ENCODE measurements around the gene S100A10. TPM values are rescaled to one million over a fixed set of nuclear protein-coding genes. Genes with fewer than 3 reads are reported as not detected.

S100A10 gene
- total RNA-seq, 1 donor from 2014 or later, result 212 TPM

DNA sequence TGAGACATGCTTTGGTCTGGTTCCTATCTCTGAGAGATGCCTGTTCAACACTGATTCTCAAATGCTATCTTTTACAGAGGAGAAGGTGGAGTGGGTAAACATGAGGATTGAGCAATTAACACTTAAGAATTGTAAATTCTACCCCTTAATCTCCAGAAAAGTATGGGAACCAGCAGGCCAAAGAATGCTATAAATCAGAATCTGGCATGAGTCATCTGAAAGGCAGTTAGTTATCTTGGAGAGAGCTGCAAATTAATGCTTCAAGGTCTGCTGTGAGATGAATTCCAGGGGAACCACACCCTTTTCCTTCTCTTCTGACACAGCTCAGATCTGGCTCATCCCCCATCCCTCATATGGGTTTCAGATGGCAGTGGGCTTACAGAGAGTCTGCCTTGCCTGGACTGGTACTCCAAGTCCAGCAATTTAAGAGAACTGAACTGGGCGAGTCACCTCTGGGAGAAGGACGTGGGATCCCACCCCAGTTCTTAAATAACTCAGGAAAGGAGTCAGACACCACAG is 5.2 kb downstream of the S100A10 start:
- no peak for DNase-seq (ENCODE audit: low spot score)

DNA sequence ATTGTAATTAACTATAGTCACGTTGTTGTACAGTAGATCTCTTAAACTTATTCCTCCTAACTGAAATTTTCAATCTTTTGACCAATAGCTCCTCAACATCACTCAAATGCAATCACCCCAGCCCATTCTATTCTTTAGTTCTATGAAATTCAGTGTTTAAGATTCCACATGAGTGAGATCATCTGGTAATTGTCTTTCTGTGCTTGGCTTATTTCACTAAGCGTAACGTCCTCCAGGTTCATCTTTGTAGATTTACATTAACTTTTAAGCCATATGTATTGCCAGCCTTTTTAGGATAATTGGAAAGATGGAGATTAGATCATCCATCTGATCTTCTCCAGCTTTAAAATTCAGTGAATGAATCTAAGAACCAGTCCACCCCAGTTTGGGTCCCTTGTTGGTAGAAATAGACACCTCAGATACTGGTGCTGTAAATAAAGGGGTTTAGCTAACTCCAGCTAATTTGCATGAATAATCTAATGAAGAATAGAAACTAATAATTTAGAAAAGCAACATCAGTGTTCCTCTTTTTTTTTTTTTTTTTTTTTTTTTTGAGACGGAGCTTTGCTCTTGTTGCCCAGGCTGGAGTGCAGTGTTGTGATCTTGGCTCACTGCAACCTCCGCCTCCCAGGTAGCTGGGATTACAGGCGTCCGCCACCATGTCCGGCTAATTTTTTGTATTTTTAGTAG is 7.0 kb downstream of the S100A10 start:
- no peak for DNase-seq (ENCODE audit: low spot score)

DNA sequence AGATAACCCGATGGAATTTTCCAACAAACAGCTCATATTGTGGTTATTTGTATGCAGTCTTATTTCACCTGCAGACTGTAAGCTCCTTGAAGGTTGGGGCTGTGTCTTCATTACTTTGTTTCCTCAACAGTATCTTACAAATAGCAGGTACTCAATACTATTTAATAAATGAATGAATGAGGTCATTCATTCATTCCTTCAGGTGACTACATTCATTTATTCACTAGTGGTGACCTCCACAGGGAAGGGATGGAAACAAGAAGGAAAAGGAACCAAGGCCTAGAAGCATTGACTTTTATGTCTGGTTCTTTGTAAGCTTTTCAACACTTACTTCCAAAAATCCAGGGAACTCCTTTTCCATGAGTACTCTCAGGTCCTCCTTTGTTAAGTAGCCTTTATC is 7.9 kb downstream of the S100A10 start:
- DNase-seq (ENCODE audit: low spot score), result no peak

DNA sequence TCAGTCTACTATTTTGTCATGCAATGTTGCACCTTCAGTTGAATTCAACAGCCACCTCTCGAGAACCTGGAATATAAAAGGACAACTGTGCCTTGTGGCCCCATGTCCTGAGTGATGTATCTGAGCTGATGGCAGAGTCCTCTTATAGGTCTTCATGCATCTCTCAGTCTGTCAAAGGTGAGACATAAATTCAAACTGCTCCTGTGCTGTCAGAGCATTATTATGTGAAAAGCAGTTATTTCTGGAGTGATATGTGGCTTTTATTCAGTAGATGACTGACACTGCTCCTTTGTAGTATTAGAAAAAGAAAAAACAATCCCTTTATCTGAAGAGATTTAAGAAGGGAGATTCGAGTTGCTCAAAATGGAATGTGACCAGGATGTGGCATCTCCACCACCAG is 8.4 kb downstream of the S100A10 start:
- no peak for DNase-seq (ENCODE audit: low spot score)

DNA sequence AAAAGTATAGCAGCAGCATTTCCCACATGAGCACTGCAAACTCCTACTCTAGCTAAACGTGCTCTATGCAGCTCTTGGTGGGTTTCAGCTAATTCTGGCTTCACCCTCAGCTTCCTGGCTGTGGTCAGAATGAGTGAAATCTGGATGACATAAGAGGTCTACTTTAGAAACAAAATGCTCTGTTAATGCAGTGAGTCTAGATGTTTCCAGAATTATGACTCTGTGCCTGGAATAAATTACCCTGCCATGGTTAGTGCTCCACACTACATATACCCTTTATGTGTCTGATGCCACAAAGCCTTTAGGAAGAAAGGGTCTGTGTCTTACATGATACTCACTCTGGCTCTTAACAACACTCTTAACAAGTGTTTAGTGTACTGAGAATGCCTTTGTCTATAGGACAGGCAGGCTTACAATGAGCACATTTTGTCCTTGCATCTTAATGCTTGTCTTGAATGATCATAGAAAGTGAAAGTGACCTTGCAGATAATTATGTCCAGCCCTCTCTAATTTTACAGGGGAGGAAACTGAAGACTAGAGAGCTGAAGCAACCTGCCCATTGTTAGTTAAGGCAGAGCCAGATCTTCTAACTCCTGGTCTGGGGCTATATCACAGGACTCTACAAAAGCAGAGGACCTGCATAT is 9.2 kb downstream of the S100A10 start:
- no peak for DNase-seq (ENCODE audit: low spot score)

DNA sequence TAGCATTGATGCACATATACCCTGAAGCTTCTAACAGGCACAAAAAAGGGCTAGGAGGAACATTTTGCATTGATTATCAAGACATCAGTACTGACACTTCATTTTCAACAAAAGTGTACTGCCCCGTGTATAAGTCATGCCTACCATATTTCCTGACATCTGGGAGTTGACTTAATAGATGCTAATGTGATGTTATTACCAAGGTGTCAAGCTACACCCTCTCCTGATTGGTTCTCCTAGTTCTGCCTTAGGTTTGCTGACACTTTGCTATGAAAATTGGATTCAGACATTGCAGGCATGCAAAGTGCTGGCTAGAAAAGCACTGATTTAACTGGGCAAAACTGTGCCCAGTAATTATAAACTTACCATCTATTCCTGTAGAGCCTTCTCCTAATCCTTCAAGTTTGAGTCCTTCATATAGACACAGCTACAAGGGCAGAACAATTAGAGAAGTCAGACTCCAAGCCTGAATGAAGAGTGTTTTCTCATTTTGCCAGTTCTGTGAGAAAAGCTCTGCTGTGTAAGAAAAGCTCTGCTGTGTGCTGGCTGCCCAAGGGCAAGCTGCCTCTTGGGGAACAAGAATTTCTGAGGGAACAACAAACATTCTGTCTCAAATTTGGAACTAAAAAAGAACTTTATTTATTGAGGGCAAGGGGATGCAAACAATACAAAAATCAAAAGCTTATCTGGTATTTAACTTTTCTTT is 11.2 kb downstream of the S100A10 start:
- no peak for DNase-seq (ENCODE audit: low spot score)

DNA sequence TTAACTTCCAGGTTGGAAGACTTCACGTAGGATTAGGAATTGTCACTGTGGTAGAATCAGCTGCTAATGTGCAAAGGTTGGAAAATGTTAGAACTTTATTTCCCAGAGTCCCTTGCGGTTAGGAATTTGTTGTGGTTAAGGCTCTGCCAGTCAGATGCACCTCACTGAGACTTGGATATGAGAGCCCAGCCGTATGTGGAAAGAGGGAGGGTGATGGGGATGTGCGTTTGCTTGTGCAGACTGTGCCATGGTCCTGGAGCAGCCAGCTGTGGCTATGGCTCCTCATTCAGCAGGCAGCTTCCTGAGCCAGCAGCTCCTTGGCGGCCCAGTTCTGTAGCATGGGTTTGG is 12.5 kb downstream of the S100A10 start:
- no peak for DNase-seq (ENCODE audit: low spot score)

DNA sequence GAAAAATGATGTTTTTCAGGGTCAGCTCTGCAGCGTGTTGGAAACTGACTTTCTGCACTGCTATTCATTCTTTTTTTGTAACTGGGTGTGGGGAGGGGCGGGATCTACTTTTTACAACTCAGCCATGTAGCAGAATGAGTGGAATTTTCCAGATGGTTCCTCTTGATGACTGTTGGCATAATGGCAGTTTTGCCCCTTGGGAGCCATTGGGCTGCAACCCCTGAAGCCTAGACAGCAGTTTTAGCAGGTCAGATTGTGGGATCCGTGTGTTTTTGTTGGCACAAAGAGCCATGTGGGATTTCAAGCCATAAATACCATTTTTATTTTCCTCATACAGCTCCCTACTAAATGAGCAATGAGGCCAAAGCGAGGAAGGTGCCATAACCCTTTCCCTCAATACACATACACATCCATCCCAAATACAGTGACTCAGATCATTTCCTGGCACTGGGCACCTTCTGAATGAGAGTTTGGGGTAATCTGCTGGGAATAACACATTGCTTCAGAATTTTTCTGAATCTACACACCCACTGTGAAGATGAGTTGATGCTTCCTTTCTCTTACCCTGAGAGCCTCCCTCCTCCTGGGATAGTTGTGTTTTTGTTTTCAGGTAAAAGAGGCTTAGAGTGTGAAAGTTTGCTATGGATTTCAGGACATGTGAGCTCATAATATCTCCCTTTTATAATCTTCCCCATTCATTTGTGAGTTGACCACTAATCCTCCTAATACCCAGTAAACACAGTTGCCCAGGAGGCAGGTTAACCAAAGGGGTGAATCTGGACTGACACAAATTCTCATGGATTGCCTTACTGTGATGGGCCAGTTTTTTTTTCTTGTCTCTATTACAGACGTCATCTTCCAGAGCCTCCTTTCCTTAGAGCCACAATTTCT is 13.1 kb downstream of the S100A10 start:
- no peak for DNase-seq (ENCODE audit: low spot score)

DNA sequence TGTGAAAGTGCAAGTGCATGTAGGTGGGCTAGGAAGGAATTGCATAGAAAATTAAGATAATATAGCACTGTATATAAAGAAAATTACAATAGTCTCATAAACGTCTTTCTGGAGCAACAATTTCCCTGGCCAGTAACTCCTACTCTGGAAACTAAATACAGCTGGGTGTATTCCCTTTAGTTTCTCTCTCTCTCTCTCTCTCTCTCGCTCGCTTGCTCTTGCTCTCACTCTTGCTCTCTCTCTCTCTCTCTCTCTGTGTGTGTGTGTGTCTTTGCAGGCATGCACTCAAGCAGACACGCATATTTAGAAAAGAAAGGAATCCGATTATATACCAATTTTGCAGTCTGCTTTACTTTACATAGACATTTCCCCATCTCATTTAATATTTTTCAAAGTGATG is 14.7 kb downstream of the S100A10 start:
- DNase-seq (ENCODE audit: low spot score), result no peak

DNA sequence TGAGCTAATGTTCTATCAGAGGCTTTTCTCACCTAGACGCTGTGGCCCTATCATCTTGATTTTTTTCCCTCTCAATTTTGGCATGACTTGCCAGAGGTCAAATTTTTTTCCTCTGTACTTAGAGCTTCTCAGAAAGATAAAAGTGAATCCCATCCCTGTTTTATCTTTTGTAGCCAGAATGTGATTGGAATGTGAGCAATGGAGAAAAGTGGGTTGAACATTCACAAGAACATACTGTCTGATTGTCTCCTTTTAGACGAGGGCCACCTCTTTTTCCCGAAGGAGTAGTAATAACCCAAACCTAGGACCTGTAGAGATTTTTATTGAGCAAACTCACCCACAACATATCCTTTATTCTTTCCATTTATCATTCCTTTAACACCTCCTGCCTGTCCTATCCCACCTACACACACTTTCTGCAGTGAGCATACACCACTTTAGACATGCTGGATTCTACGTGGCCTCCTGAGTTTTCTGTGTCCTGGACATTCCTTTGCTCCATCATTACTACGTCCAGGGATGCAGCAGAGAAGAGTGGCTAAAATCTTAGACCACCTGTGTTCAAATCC is 15.9 kb downstream of the S100A10 start:
- no peak for DNase-seq (ENCODE audit: low spot score)

DNA sequence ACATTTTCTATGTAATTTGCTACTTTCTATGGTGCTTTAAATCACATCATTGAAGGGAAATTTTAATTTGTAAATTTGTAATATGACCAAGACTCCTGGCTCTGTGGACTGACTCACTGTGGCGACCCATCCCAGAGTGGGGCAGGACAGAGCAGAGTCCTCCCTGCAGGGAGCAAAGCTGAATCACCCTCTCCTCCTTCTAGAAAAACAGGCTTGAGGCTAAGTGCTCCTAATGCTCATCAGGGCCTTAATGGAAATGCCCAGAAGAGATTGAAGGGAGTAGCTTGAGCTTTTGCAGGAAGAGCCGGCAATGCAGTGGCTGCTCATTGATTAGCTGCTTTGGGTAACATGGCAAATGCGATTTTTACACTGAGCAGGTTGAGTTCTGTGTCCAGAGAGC is 16.8 kb downstream of the S100A10 start:
- no peak for DNase-seq (ENCODE audit: low spot score)

DNA sequence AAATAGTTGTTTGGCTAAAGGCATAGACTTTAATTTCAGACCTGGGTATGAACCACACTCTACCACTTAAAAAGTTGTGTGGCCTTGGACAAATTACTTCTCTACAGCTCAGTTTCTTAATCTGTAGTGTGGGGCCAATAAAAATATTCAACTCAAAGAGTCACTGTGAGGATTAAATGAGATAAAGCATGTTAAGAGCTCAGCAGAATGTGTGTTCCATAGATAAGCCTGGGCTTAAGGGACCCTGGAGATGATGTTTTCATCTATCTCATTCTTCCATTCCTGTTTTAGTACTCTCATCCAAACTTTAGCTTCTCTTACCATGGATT is 17.7 kb downstream of the S100A10 start:
- no peak for DNase-seq (ENCODE audit: low spot score)

DNA sequence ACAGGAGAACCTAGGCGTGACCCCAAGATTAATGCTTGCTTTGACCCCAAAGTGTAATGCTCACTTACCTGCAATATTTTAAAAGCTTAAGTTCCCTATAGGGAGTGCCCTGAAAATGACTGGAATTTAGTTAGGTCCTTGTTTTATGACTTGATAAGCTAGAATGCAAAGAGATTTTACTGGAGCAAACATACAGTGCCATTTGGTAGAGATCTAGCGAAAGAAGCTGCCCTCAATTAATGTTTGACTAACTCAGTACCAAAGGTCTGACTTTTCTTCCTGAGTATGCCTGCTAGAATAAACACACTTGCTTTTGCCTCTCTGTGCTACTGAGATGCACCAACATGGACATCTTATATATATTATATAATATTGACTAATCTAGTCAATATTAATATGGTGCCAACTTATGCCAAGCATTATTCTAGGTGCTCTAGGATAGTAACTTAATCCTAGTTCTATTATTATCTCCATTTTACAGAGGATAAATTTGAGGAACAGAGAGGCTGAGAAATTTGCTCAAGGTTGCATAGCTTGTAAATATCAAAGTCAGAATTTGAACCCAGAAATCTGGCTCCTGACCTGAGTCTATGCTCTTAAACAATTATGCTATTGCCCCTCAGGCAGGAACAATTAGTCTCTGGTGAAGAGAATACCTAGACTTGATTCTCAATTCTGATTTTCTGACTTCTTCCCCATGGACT is 18.2 kb downstream of the S100A10 start:
- no peak for DNase-seq (ENCODE audit: low spot score)

DNA sequence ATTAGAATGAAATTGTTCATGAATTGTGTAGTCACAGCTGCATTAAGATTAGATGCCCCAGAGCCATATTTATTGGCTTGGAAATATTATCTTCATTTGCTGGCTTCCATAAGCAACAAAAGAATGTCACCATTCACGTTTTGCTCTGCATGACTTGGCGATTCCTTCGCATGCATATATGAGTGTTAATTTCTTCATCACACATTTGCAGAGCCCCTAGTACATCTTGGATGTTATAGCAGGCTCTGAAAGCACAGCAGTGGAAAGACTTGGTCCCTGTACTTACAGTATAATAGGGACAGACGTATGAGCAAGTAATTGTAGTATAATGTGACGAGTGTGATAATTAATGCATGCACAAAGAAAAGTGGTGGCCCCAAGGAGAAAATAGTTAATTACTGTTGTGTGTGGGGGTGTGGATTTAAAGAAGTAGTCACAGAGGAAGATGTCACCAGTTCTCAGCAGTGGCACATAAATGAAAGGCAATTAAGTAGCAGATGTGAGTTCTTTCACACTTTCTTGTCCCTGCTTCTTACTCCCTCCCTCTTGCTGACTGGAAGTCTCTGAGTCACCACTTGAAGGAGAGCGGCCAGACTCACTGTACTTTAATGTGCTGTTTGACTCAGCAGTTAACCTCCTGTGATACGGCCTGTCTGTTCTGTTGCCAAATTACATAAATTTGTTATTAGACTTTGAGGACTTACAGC is 21.0 kb downstream of the S100A10 start:
- DNase-seq (ENCODE audit: low spot score), result peak; percentile 58

DNA sequence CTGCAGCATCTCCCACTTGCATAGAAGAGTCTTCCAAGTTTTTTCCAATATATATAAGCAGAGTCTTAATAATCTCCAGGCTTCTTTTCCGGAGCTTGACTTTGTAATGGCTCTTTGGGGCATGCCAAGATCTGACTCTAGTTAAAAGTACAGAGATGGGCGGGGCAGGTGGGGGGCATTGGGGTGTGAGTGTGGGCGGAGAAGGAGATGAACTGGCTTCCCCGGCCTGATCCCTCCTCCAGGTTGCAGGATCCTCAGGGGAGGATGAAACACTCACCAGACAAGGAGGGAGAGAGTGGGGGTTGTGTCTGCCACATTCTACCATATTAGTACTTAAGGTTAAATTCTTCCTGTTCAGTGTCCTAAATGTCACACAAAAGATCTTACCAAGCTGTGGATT is 23.0 kb downstream of the S100A10 start:
- DNase-seq (ENCODE audit: low spot score), result no peak

DNA sequence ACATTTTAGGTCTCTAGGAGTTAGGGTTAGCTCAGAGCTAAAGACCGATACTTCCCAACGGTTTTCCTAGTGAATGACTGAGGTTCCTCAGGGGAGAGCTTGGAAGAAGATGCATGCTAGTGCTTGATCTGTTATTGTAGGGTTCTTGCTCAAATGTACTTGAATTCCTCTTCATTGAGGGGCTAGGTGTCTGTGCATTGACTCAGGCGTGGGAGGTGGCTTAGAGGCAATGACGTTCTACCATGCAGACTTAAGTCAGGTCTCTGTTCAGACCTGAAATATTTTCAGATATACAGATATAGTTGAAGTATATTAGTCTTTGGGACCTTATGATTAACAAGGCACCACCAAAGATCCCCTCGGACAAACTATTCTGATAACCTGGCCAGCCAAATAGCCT is 23.5 kb downstream of the S100A10 start:
- DNase-seq (ENCODE audit: low spot score), result no peak

DNA sequence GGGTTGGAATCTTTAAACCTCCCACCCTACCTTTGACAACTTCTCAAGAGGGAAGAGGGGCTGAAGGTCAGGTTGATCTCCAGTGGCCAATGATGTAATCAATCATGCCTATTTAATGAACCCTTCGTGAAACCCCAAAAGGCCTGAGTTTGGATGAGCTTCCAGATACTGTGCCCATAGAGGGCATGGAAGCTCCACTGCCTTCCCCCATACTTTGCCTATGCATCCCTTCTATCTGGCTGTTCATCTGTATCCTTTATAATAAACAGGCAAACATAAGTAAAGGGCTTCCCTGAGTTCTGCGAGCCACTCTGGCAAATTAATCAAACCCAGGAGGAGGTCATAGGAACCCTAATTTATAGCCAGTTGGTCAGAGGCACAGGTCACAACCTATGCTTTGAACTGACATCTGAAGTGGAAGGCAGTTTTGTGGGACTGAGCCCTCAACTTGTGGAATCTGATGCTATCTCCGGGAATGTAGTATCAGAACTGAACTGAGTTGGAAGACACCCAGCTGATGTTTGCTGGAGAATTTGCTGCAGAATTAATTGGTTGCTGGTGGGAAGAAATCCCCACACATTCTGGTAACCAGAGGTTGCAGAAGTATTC is 24.8 kb downstream of the S100A10 start:
- no peak for DNase-seq (ENCODE audit: low spot score)

DNA sequence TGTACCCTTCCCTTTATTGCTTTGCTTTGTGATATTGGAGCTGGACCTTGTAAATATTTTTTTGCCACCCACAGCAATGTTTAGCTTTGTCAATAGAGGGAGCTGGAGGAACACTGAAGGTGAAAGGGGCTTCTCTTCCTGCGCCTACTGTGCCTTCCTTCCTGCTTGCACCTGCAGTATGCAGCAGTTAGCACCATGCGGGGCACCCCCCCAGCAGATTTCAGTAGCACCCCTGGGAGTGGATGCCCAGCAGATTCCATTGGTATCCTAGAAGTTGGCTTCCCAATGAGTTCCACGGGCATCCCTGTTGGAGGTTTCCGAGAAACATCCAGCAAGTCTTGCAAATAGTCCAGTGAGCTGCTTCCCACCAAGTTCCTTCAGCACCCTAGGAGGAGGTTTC is 25.6 kb downstream of the S100A10 start:
- no peak for DNase-seq (ENCODE audit: low spot score)

DNA sequence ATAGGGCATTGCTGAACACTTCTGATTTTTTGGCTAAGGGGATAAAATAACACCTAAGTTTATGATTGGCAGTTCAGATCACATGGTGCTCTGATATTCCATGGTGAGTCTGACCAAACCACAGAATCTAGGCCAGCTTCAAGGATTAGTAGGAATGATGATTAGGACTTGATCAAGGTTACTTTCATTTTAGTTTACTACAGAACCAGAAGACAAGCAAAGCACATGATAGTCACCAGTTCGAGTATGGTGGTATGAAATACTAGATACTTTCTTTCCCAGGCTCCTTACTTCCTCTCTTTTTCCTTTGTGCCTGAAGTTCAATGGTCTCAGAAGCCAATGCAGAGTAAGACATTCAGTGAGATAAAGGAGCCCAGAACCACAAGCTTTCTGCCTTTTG is 26.6 kb downstream of the S100A10 start:
- DNase-seq (ENCODE audit: low spot score), result no peak

DNA sequence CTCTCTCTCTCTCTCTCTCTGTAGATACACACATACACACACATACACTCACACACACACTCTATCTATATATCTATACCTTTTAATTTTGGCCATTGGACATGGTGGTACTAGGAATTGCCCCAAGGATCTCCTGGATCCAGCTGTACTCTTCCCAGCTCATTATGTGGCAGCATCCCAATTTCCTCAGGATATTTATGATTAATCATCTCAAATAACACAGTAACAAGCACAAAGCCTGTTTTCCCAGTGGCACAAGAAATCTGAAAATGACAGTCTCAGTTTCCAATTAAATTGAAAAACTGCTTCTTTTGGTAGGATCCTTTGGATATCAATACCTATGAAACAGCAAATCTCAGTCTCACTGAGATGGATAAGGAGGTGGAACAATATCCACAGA is 27.6 kb downstream of the S100A10 start:
- no peak for DNase-seq (ENCODE audit: low spot score)
